K562 (cell line): ENCODE data around the gene GEMIN4. TPM values are rescaled to one million over a fixed set of nuclear protein-coding genes. Genes with fewer than 3 reads are reported as not detected.

Experiments used
- ATF2 ChIP-seq: sonication (generic); formaldehyde crosslinking; IDR thresholded peaks from 2 replicates; pipeline ENCODE4 v1.8.1; 2022; ENCODE audit warnings: missing genetic modification reagents
- CXXC5 ChIP-seq: fragments of 250-450 bp; sonication (Bioruptor Pico); IDR thresholded peaks from 2 replicates; pipeline ENCODE4 v1.8.0; 2022; ENCODE audit warnings: inconsistent platforms, mild to moderate bottlenecking, moderate library complexity
- ELF2 ChIP-seq: fragments of 250-450 bp; sonication (Bioruptor Pico); IDR thresholded peaks from 2 replicates; pipeline ENCODE4 v1.5.0; 2021; ENCODE audit warnings: mild to moderate bottlenecking
- ESRRB ChIP-seq: fragments of 250-450 bp; sonication (Bioruptor Pico); IDR thresholded peaks from 2 replicates; pipeline ENCODE4 v1.5.0; 2020; ENCODE audit warnings: mild to moderate bottlenecking, moderate library complexity, borderline replicate concordance
- GATAD2B ChIP-seq: fragments of 450-650 bp; IDR thresholded peaks from 2 replicates; pipeline ENCODE4 v1.6.1; 2017; ENCODE audit warnings: mild to moderate bottlenecking, borderline replicate concordance
- HCFC1 ChIP-seq: IDR thresholded peaks from 2 replicates; pipeline ENCODE4 v1.6.1; 2012; ENCODE audit warnings: low read depth, low read length, improper control_type of control experiment
- MAZ ChIP-seq, 2 experiments: fragments of 450-650 bp in 1 of 2; sonication (generic) in 1 of 2; formaldehyde crosslinking; IDR thresholded peaks in 1 of 2; conservative IDR thresholded peaks in 1 of 2; 2 replicates each; pipeline versions ENCODE4 v1.4.0 to v1.5.0; 2020; ENCODE audit warnings: mild to moderate bottlenecking in 1 of 2, missing genetic modification reagents in 1 of 2
- MBD2 ChIP-seq: sonication (generic); IDR thresholded peaks from 2 replicates; pipeline ENCODE4 v1.6.1; 2016; ENCODE audit warnings: low read depth, borderline replicate concordance
- NONO ChIP-seq, 2 experiments: fragments of 200-400 bp in 1 of 2; fragments of 450-650 bp in 1 of 2; formaldehyde crosslinking in 1 of 2; IDR thresholded peaks; 2 replicates each; pipeline ENCODE4 v1.6.1; 2017; ENCODE audit warnings: low read depth in 2 of 2, mild to moderate bottlenecking in 2 of 2, moderate library complexity in 2 of 2, low read length in 1 of 2
- PKNOX1 ChIP-seq: fragments of 450-650 bp; IDR thresholded peaks from 2 replicates; pipeline ENCODE4 v1.6.1; 2016
- PML ChIP-seq: IDR thresholded peaks from 2 replicates; pipeline ENCODE4 v1.6.1; 2012; ENCODE audit warnings: low read length, inconsistent platforms
- RB1 ChIP-seq: fragments of 450-650 bp; IDR thresholded peaks from 2 replicates; pipeline ENCODE4 v1.6.1; 2017; ENCODE audit warnings: low read depth, mild to moderate bottlenecking
- RNF219 ChIP-seq: fragments of 250-450 bp; sonication (Bioruptor Pico); IDR thresholded peaks from 2 replicates; pipeline ENCODE4 v1.5.0; 2022; ENCODE audit warnings: mild to moderate bottlenecking
- SIN3A ChIP-seq, 2 experiments: fragments of 150-350 bp in 1 of 2; IDR thresholded peaks; 2 replicates each; pipeline ENCODE4 v1.6.1; 2011 to 2016; ENCODE audit warnings: borderline replicate concordance in 2 of 2, low read depth in 2 of 2, low read length in 2 of 2, mild to moderate bottlenecking in 2 of 2, moderate library complexity in 2 of 2; ENCODE audit not compliant: control insufficient read depth in 1 of 2
- TEAD4 ChIP-seq, 2 experiments: sonication (generic) in 1 of 2; formaldehyde crosslinking in 1 of 2; IDR thresholded peaks; 2 replicates each; pipeline versions ENCODE4 v1.6.1 to v1.8.0; 2012 to 2022; ENCODE audit warnings: borderline replicate concordance in 1 of 2, inconsistent platforms in 1 of 2, low read length in 1 of 2, mild to moderate bottlenecking in 1 of 2, missing genetic modification reagents in 1 of 2
- ZBTB11 ChIP-seq, 3 experiments: fragments of 200-800 bp in 1 of 3; fragments of 250-450 bp in 1 of 3; fragments of 450-650 bp in 1 of 3; sonication (Bioruptor Pico) in 1 of 3; sonication (Bioruptor generic) in 1 of 3; formaldehyde crosslinking in 1 of 3; IDR thresholded peaks; 2 replicates each; pipeline versions ENCODE4 v1.6.1 to v1.8.0; 2016 to 2022; ENCODE audit warnings: mild to moderate bottlenecking in 2 of 3, missing genetic modification characterization in 2 of 3, missing compliant biosample characterization in 1 of 3, moderate library complexity in 1 of 3
- ZFP36 ChIP-seq: fragments of 150-350 bp; IDR thresholded peaks from 2 replicates; pipeline ENCODE4 v1.6.1; 2018; ENCODE audit warnings: low read length, low read depth; ENCODE audit not compliant: partially characterized antibody
- polyA plus RNA-seq, 8 experiments: library from polyadenylated mRNA; depleted of rRNA in 4 of 8; stranded (reverse) in 5 of 8; unstranded in 3 of 8; fragments of >200 nt; fragmentation: Nextera tagmentation in 2 of 8; fragmentation: Illumina TruSeq in 1 of 8; extraction: Ambion mirVana in 2 of 8; extraction: Trizol in 1 of 8; gene quantifications; 2 replicates each; pipeline versions ENCODE4 v1.2.1 to v1.2.3, GENCODE V29; 2011 to 2014; ENCODE audit warnings: inconsistent platforms in 1 of 8, missing spikeins in 1 of 8
- total RNA-seq, 7 experiments: library from RNA; depleted of rRNA in 6 of 7; stranded (reverse); fragments of >200 nt in 6 of 7; fragmentation: Illumina TruSeq in 2 of 7; extraction: Trizol in 2 of 7; gene quantifications; 2 replicates each; pipeline versions ENCODE4 v1.2.1 to v1.2.3, GENCODE V29; 2011 to 2021; ENCODE audit warnings: low replicate concordance in 1 of 7

The GEMIN4 gene
- total and polyA plus RNA-seq, 9 of the 15 experiments (the other 6 are each of a cell fraction or from before 2014, with no cell fraction given) = 1.8 to 42.5 (median 10.8) TPM

- TF ChIP-seq ZBTB11 (CRISPR knock-in tag; IDR thresholded peaks at IDR 0.05) (peak in 2 of 3 experiments; percentile 28 to 69; a peak in 2 of 6 replicates), ELF2 (peak; percentile 73), PML (no peak), TEAD4 (IDR thresholded peaks at IDR 0.05; ENCODE audit: low read length) (no peak), TEAD4 (CRISPR knock-in tag; IDR thresholded peaks at IDR 0.05; ENCODE audit: borderline replicate concordance) (no peak), NONO (IDR thresholded peaks at IDR 0.05; ENCODE audit: low read depth in 2 of 2, low read length in 1 of 2) (peak; percentile 19 to 68; a peak in 3 of 4 replicates), MBD2 (0 out of 2 replicates have a peak, but pooled peaks have one; percentile 25), ATF2 (no peak), ZFP36 (no peak), RNF219 (CRISPR knock-in tag) (no peak), SIN3A (IDR thresholded peaks at IDR 0.05; ENCODE audit: borderline replicate concordance in 2 of 2, control insufficient read depth in 1 of 2, low read depth in 2 of 2, low read length in 2 of 2) (0 out of 4 replicates have a peak, but pooled peaks have one; percentile 4 to 43), HCFC1 (peak; percentile 40), GATAD2B (0 out of 2 replicates have a peak, but pooled peaks have one; percentile 16), ESRRB (CRISPR knock-in tag) (no peak), RB1 (peak; percentile 96), MAZ (CRISPR knock-in tag; conservative IDR thresholded peaks at IDR 0.05 in 1 of 2, IDR thresholded peaks at IDR 0.05 in 1 of 2) (peak; percentile 61 to 62), CXXC5 (CRISPR knock-in tag) (peak; percentile 81), PKNOX1 (0 out of 2 replicates have a peak, but pooled peaks have one; percentile 23)
Measured at GRCh38 chr17:752002-752619, at the start of gene GEMIN4 (continued).
